NCI-H2081 (cell line): ENCODE results near the gene CTNNBL1.

Source experiments
- DNase-seq, 2 experiments: peaks; one replicate each; lab custom pipeline; 2025; lab: John Stamatoyannopoulos, UW

The CTNNBL1 gene

GRCh38 chr20:37777012-37777950 is 83.5 kb downstream of the CTNNBL1 start:
- no peak for DNase-seq

DNA sequence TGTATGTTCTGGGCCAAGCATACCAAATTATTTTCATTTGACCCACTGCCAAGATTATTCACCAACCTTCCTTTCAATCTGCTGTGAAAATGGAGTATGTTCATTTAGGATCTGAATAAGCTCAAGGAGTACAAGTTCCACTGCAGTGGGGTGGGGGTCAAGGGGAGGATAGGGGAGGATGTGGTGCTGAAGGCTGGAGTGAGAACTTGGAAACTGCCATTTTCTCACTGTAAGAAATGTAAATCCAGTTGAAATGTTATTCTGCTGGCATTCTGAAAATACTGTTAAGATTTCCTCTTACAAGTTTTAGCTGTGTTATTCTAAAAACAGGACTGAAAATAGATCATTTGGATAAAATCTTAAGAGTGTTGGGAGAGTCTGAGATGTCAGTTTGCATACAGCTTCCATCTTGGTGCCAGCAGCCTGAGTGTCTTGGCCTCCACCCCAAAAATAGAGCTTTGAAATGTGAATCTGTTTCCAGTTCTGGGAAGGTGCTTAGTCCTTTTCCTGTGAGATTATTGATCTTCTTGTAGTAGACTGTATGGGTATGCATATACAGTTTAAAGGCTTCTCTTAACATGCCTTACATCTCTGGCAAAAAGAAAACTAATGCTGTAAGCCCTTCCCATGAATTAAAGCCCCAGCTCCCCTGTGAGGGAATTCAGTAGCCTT is 84.3 kb downstream of the CTNNBL1 start:
- DNase-seq: no peak

DNA sequence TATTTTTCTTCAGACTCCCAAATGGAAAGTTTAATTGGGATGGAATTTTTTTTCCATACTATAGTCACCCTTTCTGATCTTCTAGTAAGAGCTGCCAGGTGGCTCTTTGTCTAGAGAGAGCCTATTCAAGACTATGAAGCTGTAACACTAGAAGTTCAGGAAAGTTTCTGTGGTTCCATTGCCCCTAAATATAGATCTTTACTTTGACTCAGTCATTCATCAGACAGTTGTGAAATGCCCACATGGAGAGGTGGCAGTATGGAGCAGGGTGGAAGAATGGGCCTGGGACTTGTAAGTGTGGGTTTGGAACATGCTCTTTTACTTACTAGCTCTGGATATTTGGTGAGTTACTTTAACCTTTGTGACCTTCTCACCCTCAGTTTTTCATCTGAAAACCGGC is 87.8 kb downstream of the CTNNBL1 start:
- no peak for DNase-seq

DNA sequence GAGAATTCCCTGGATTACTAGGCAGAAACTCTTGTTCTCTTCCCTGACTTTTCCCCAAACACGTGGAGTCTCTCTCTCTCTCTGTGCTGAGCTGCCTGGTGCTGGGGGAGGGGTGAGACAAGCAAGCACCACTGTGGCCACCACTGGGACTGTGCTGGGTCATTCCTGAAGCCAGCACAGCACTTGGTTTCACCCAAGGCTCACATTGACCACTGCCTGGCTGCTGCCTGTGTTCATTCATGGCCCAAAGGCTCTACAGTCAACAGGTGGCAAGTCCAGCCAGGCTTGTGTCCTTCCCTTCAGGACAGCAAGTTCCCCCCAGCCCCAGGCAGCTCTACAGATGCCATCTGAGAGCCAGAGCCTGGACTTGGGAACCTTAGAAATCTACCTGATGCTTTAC is 92.2 kb downstream of the CTNNBL1 start:
- no peak for DNase-seq

DNA sequence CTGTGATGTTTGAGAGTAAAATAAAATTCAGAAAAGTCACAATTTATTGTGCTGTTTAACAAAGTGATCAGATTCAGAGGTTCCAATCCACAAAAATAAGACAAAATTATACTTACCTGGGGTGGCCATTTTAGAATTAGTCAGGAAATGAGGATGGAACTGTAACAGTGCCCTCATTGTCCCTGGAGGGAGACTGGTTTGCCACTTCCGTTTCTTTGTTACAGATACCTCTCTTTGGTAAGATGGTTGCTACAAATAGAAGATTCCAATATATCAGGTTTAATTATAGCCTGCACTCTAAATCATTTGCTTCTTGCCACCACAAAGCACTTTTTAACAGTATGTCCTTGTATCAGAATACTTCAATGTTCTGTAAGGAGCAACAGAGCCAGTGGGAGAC is 95.6 kb downstream of the CTNNBL1 start:
- DNase-seq: no peak

DNA sequence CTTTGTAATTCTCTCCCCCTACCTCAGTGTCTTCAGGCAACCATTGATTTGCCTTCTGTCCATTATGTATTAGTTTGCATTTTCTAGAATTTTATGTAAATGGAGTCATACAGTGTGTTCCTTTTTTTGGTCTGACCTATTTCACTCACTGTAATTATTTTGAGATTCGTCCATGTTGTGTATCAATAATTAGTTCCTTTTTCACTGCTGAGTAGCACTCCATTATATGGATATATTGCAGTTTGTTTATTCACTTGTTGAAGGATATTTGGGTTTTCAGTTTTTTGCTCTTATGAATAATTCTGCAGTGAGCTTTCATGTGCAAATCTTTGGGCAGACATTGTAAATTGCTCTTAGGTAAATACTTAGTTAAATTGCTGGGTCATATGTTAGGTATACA is 97.1 kb downstream of the CTNNBL1 start:
- DNase-seq: no peak

- DNase-seq: no peak
These were observed 102.3 kb downstream of the CTNNBL1 start for GRCh38 chr20:37796121-37796520.

GRCh38 chr20:37796733-37797132 is 102.9 kb downstream of the CTNNBL1 start:
- no peak for DNase-seq

GRCh38 chr20:37797669-37798175 is 103.9 kb downstream of the CTNNBL1 start:
- no peak for DNase-seq

GRCh38 chr20:37798312-37798711 is 104.5 kb downstream of the CTNNBL1 start:
- DNase-seq: no peak

DNA sequence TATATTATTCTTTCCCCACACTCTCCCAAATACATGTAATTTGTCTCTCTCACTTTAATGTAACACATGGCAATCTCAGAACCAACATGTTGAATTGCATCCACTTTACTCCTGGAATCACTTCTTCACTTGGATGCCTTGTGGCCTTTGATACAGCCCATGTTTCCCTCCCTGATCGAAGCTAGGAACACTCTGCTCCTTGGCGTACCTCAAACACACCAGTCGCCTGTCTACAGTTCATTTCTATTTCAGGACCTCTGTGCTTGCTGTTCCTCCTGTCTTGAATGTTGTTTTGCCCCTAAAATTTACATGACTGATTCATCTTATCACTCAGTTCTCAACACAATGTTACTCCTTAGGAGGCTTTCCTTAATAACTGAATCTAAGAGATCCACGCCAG is 106.8 kb downstream of the CTNNBL1 start:
- no peak for DNase-seq

GRCh38 chr20:37801921-37802320 is 108.1 kb downstream of the CTNNBL1 start:
- DNase-seq: no peak

- no peak for DNase-seq
These were observed 109.8 kb downstream of the CTNNBL1 start for GRCh38 chr20:37803438-37804307.

DNA sequence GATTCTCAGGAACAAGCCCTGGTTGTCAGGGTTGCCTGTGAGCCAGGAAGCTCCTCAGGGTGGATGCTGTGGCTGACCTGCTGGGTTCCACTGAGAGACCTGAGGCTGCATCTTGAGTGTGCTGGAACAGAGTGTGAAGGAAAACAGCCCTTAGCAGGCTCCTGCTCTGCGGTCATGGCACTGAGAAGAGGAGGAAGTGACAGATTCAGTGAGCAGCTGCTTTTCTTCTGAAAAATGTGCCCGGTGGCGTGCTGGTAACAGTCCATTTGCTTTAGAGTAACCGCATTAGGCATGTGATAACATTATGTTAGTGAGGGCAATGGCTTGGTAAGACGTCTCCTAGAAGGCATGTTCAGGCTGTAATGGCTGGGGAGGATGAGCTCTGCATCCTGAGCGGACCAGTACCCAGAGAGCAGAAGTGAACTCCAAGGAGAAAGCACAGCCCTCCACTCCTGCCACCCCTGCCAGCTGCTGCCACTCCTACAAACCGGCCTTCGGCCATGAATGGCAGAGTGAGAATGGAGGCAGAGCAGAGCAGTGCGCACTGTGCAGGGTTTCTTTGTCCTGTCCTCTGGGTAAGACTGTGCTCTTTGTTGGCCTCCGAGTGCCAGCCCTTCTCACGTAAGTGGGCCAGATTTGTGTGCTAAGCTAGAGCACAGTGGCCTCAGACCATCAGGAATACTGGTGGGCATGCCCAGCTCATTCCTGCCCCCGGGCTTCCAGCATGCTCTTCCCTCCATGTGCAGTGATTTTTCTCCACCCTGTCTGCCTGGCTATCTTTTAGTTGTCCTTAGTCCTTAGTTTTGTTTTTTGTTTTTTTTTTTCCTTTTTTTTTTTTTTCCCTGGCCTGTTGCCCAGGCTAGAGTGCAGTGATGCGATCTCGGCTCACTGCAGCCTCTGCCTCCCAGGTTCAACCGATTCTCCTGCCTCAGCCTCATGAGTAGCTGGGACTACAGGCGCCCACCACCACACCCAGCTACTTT is 111.0 kb downstream of the CTNNBL1 start:
- DNase-seq: no peak

GRCh38 chr20:37807471-37808232 is 113.8 kb downstream of the CTNNBL1 start:
- DNase-seq: no peak

DNA sequence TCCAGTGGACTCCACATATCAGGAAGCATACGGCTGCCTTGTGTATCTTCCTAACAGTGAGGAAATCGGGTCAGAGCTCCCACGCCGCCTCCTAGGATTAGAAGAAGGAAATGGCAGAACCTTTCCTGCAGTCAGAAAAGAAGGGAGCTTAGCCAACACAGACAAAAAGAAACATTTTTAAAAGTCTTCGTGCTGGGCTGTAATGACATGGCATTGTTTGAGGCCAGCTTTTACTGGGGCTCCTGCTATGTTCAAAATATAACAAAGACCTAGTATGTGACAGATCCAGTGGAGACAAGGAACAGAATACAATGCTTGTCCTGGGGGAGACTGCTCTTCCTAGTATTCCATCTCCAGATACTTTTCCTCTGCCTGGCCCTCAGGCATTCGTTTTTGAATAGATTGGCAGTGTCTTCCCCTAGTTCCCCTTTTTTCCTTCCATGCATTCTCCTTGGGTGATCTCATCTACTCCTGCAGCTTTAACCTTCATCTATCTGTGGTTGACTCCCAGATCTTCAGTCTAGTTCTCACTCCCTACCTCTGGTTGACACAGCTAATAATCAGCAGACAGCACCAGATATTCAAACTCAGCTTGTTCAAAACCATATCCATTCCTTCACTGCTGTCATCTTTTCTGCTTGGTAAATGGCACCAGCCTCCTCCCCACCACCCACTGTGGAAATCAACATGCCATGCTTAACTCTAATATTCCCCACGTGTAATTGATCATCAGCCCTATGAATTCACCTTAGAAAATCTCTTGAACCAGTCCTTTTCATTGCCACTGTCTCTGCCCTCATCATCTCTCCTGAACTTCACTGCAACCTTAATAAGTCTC is 114.6 kb downstream of the CTNNBL1 start:
- no peak for DNase-seq

GRCh38 chr20:37810027-37810426 is 116.2 kb downstream of the CTNNBL1 start:
- DNase-seq: no peak

- DNase-seq: peak; percentile 6 to 62
These were observed 122.2 kb downstream of the CTNNBL1 start for GRCh38 chr20:37816003-37816402.

DNA sequence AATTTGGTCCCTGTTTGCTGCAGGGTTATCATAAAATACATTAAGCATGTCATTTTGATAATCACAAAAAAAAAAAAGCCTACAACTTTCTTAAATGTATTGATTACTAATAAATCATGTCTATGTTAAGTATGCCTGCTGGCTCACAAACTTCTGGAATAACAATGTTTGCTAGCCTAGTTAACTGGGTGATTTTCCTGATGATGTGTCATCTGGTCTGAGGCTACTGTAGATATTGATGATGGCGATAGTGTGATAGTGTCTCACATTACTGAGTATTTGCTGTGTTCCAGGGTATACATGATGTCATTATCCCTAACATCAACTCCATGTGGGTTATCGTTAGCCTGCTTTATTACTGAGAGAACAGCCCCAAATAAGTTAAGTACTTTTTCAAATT is 122.9 kb downstream of the CTNNBL1 start:
- DNase-seq: no peak
